ENCODE measurements around the gene ZNF518A. TPM values are rescaled to one million over a fixed set of nuclear protein-coding genes. Genes with fewer than 3 reads are reported as not detected.

The ZNF518A gene
- total and polyA plus RNA-seq, 2 of the 8 experiments (the other 6 are each of a cell fraction or from before 2014, with no cell fraction given) = 6.6 to 34.8 TPM

- TF ChIP-seq USF2 (IDR thresholded peaks at IDR 0.05; ENCODE audit: low read length) = no peak
Measured at GRCh38 chr10:96097865-96098264, 32.2 kb upstream of the ZNF518A start (continued).

Data from H1 (cell line).